PC-3 (cell line): ENCODE data around the gene ITGAE. TPM values are rescaled to one million over a fixed set of nuclear protein-coding genes. Genes with fewer than 3 reads are reported as not detected.

ENCODE experiments used
- ATAC-seq: fragments of 200-7000 bp; cut with Tn5 transposase; 2 replicates; pipeline ENCODE4 v1.9.1; 2020; ENCODE audit warnings: mild to moderate bottlenecking, moderate library complexity
- BruUV-seq: library from RNA; stranded (reverse); fragments of 400-500 nt; replicated peaks from 2 replicates; lab custom pipeline; 2021; lab: Mats Ljungman, UMichigan
- CTCF ChIA-PET: fragments of 300-600 bp; sonication (Branson Sonifier 250); formaldehyde crosslinking; loops from one replicate; lab custom pipeline; 2022; ENCODE audit warnings: antibody characterized with exemption; lab: Charles Lee
- POLR2A ChIA-PET: fragments of 300-600 bp; sonication (Branson Sonifier 250); formaldehyde crosslinking; loops from one replicate; lab custom pipeline; 2022; ENCODE audit warnings: antibody characterized with exemption; ENCODE audit not compliant: unreplicated experiment; lab: Charles Lee
- DNase-seq: peaks from one replicate; pipeline ENCODE4 v3.0.0-alpha.2; 2015
- H2AFZ ChIP-seq: fragments of 300-600 bp; sonication (generic); 2 replicates; pipeline ENCODE4 v1.6.0; 2016; ENCODE audit warnings: antibody characterized with exemption, low read length
- H3F3A ChIP-seq: fragments of 300-600 bp; sonication (generic); one replicate; pipeline ENCODE4 v1.6.0; 2017; ENCODE audit warnings: antibody characterized with exemption, low read length, control low read depth, mild to moderate bottlenecking; ENCODE audit not compliant: unreplicated experiment
- H3K27ac ChIP-seq: fragments of 300-600 bp; sonication (generic); 2 replicates; pipeline ENCODE4 v1.5.1; 2016; ENCODE audit warnings: mild to moderate bottlenecking, low read length
- H3K27me3 ChIP-seq: fragments of 300-600 bp; sonication (generic); 2 replicates; pipeline ENCODE4 v1.6.1; 2016; ENCODE audit warnings: low read length, mixed read lengths
- H3K36me3 ChIP-seq: fragments of 300-600 bp; sonication (generic); 2 replicates; pipeline ENCODE4 v1.6.1; 2016; ENCODE audit warnings: low read depth, mixed run types, low read length, mixed read lengths
- H3K4me1 ChIP-seq: fragments of 300-600 bp; sonication (generic); 2 replicates; pipeline ENCODE4 v1.5.1; 2016; ENCODE audit warnings: low read length; ENCODE audit not compliant: insufficient read depth
- H3K4me2 ChIP-seq: fragments of 300-600 bp; sonication (generic); 2 replicates; pipeline ENCODE4 v1.6.0; 2016; ENCODE audit warnings: low read length
- H3K4me3 ChIP-seq: fragments of 300-600 bp; sonication (generic); 2 replicates; pipeline ENCODE4 v1.5.1; 2016; ENCODE audit warnings: mild to moderate bottlenecking, low read length, mixed read lengths
- H3K79me2 ChIP-seq: fragments of 300-600 bp; sonication (generic); 2 replicates; pipeline ENCODE4 v1.6.1; 2017; ENCODE audit warnings: low read length, mixed read lengths
- H3K9ac ChIP-seq: fragments of 300-600 bp; sonication (generic); 2 replicates; pipeline ENCODE4 v1.6.0; 2016; ENCODE audit warnings: mild to moderate bottlenecking, low read length
- H3K9me2 ChIP-seq: fragments of 300-600 bp; sonication (generic); replicated peaks from 2 replicates; pipeline ENCODE4 v1.6.1; 2016; ENCODE audit warnings: mixed run types, low read length, mixed read lengths
- H3K9me3 ChIP-seq: fragments of 300-600 bp; sonication (generic); 2 replicates; pipeline ENCODE4 v1.6.1; 2016; ENCODE audit warnings: low read length, mixed read lengths
- H4K20me1 ChIP-seq: fragments of 300-600 bp; sonication (generic); 2 replicates; pipeline ENCODE4 v1.6.1; 2016; ENCODE audit warnings: low read length, mixed read lengths
- EZH2 ChIP-seq: fragments of 300-600 bp; sonication (generic); IDR thresholded peaks from one replicate; pipeline ENCODE4 v1.6.1; 2017; ENCODE audit warnings: antibody characterized with exemption, mild to moderate bottlenecking, low read length; ENCODE audit not compliant: unreplicated experiment
- EZH2phosphoT487 ChIP-seq: fragments of 300-600 bp; sonication (generic); IDR thresholded peaks from 2 replicates; pipeline ENCODE4 v1.6.1; 2018; ENCODE audit warnings: mild to moderate bottlenecking, antibody characterized with exemption, low read length, borderline replicate concordance
- intact Hi-C: fragments of 100-400 bp; cut with micrococcal nuclease; formaldehyde crosslinking; loops from 2 replicates; pipeline ENCODE4 v1.9.0; 2023
- total RNA-seq: library from RNA; depleted of rRNA; stranded (reverse); fragments of >200 nt; gene quantifications from 2 replicates; pipeline ENCODE4 v1.2.3, GENCODE V29; 2014
- TF ChIP-seq, protein P1 (sequence below): fragments of 300-600 bp; sonication (generic); conservative IDR thresholded peaks from 2 replicates; pipeline ENCODE4 v1.5.1; 2017; ENCODE audit warnings: antibody characterized with exemption, low read depth, mild to moderate bottlenecking, low read length

ITGAE gene
- total RNA-seq, 1 experiment from 2014 or later, result 42.0 TPM

DNA sequence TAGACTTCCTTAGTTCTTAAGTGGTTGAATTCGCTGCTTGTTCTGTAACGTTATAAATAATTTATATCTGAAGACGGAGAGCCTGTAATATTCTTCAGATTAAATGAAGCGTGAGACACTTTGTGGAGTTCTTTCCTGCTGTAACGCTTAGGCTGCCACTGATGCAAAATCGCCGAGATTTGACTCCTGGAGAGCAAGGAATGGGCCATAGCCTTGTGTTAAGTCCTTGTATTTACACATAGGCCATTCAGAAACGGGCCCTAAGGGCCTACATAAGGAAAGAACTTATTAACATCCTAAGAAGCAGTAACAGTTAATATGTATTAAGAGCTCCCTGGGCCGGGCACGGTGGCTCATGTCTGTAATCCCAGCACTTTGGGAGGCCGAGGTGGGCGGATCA, 131.4 kb downstream of the ITGAE start:
- BruUV-seq, result no TSS peak
- Histone ChIP-seq H3K4me3 (peak overlapping the region; percentile 99), H3K79me2 (peaks cover 47% of the 10 kb centered on the region), H3F3A (no peaks in the 10 kb centered on the region), H3K9me2 (no peaks in the 10 kb centered on the region), H3K4me1 (peaks cover 11% of the 10 kb centered on the region; the same call in 1 of the 2 replicates), H3K9ac (peak overlapping the region; percentile 95), H3K27ac (no peak overlapping the region), H3K9me3 (no peaks in the 10 kb centered on the region), H4K20me1 (peaks cover 13% of the 10 kb centered on the region; the same call in 1 of the 2 replicates), H3K27me3 (no peaks in the 10 kb centered on the region), H3K36me3 (no peaks in the 10 kb centered on the region), H2AFZ (no peak overlapping the region), H3K4me2 (peak overlapping the region; percentile 82)
- DNase-seq (no peak), ATAC-seq (no peak)
- TF ChIP-seq EZH2phosphoT487, result no peak
- TF ChIP-seq, protein P1, sequence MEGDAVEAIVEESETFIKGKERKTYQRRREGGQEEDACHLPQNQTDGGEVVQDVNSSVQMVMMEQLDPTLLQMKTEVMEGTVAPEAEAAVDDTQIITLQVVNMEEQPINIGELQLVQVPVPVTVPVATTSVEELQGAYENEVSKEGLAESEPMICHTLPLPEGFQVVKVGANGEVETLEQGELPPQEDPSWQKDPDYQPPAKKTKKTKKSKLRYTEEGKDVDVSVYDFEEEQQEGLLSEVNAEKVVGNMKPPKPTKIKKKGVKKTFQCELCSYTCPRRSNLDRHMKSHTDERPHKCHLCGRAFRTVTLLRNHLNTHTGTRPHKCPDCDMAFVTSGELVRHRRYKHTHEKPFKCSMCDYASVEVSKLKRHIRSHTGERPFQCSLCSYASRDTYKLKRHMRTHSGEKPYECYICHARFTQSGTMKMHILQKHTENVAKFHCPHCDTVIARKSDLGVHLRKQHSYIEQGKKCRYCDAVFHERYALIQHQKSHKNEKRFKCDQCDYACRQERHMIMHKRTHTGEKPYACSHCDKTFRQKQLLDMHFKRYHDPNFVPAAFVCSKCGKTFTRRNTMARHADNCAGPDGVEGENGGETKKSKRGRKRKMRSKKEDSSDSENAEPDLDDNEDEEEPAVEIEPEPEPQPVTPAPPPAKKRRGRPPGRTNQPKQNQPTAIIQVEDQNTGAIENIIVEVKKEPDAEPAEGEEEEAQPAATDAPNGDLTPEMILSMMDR, result no peak
- TF ChIP-seq EZH2, result no peak
- intact Hi-C loops, result loop anchor here (2.0 kb wide), 1 partner anchor 33 kb away; the partner anchor contains the start of genes CTNS and SHPK
- POLR2A ChIA-PET, result no interaction called here
- CTCF ChIA-PET, result no interaction called here

DNA sequence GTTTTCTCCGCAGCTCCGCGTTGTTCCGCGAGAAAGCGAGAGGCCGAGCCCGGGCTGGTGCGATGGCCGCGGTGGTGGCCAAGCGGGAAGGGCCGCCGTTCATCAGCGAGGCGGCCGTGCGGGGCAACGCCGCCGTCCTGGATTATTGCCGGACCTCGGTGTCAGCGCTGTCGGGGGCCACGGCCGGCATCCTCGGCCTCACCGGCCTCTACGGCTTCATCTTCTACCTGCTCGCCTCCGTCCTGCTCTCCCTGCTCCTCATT, 132.0 kb downstream of the ITGAE start:
- intact Hi-C loops, result loop anchor here (2.0 kb wide), 1 partner anchor 32 kb away; the partner anchor contains the start of genes CTNS and SHPK
- CTCF ChIA-PET, result no interaction called here

More for the DNA sequence above, 132.0 kb downstream of the ITGAE start:
- H3K4me2 ChIP-seq, result peak overlapping the region; percentile 82
- TF ChIP-seq, protein P1, result no peak
- no peak for TF ChIP-seq EZH2phosphoT487
- no peak for TF ChIP-seq EZH2
- no peaks in the 10 kb centered on the region for H3K27me3 ChIP-seq
- ATAC-seq (no peak; the same call in 1 of the 2 replicates), DNase-seq (no peak)
- no peaks in the 10 kb centered on the region for H3K9me2 ChIP-seq
- H3K9me3 ChIP-seq, result no peaks in the 10 kb centered on the region
- H3K9ac ChIP-seq, result peak overlapping the region; percentile 95
- peaks cover 11% of the 10 kb centered on the region; the same call in 1 of the 2 replicates for H3K4me1 ChIP-seq
- peak overlapping the region; percentile 99 for H3K4me3 ChIP-seq
- no peaks in the 10 kb centered on the region for H3F3A ChIP-seq
- H3K79me2 ChIP-seq, result peaks cover 47% of the 10 kb centered on the region
- peak overlapping the region; percentile 86 for H2AFZ ChIP-seq
- H3K36me3 ChIP-seq, result no peaks in the 10 kb centered on the region
- H3K27ac ChIP-seq, result peak overlapping the region; percentile 48
- BruUV-seq, result TSS peak; percentile 78
- H4K20me1 ChIP-seq, result peaks cover 13% of the 10 kb centered on the region; the same call in 1 of the 2 replicates
- POLR2A ChIA-PET, result no interaction called here
